Kidney epithelial cell (primary cell): Measurements from ENCODE around the gene CLDN16. TPM values are rescaled to one million over a fixed set of nuclear protein-coding genes. Genes with fewer than 3 reads are reported as not detected.

Source experiments
- DNase-seq: peaks from one replicate; pipeline ENCODE4 v3.0.0-alpha.2; 2010; ENCODE audit warnings: low read depth
- H3K27me3 ChIP-seq: 2 replicates; pipeline ENCODE4 v1.6.0; 2011; ENCODE audit warnings: low read length; ENCODE audit not compliant: control insufficient read depth, insufficient read depth
- H3K36me3 ChIP-seq: 2 replicates; pipeline ENCODE4 v1.5.1; 2011; ENCODE audit warnings: low read length; ENCODE audit not compliant: control insufficient read depth, insufficient read depth
- H3K4me3 ChIP-seq: 2 replicates; pipeline ENCODE4 v1.5.1; 2011; ENCODE audit warnings: low read depth, mild to moderate bottlenecking, control low read depth, low read length
- total RNA-seq: library from RNA; depleted of rRNA; stranded (reverse); fragments of >200 nt; gene quantifications from 2 replicates; pipeline ENCODE4 v1.2.3, GENCODE V29; 2015
- TF ChIP-seq, protein P1 (sequence below): IDR thresholded peaks from 2 replicates; pipeline ENCODE4 v1.5.1; 2011; ENCODE audit warnings: mild to moderate bottlenecking, moderate library complexity, low read length, control low read depth, inconsistent platforms; ENCODE audit not compliant: insufficient read depth, poor library complexity, severe bottlenecking

The CLDN16 gene
- total RNA-seq, 1 donor from 2014 or later: 10.9 TPM

DNA sequence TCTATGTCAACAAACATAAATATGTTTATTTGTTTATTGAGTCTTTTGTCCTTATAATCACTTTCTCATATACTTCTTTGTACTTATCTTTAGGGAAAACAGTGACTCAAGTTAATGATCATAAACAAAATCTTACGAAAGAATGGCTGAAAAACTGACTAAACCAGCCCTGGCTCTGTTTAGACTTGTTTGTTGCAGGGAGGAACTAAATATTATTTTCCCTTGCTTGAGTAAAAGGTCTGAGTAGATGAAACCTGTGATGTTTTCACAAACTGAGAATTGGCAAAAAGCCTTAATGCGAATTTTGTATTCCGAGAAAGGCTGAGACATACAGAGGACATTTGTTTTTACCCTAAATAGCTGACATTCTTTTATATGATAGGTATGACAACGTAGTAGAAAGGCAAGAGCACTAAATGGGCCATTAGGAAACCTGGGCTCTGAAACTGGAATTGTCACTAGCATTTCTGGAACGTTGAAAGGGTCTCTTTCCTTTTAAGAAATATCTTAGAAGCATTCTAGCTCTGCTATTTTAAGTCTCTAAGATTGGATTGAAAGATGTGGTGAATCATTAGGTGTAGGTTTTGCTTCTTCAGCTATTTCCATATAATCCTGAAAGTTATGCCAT, 18.2 kb upstream of the CLDN16 start:
- TF ChIP-seq, protein P1, sequence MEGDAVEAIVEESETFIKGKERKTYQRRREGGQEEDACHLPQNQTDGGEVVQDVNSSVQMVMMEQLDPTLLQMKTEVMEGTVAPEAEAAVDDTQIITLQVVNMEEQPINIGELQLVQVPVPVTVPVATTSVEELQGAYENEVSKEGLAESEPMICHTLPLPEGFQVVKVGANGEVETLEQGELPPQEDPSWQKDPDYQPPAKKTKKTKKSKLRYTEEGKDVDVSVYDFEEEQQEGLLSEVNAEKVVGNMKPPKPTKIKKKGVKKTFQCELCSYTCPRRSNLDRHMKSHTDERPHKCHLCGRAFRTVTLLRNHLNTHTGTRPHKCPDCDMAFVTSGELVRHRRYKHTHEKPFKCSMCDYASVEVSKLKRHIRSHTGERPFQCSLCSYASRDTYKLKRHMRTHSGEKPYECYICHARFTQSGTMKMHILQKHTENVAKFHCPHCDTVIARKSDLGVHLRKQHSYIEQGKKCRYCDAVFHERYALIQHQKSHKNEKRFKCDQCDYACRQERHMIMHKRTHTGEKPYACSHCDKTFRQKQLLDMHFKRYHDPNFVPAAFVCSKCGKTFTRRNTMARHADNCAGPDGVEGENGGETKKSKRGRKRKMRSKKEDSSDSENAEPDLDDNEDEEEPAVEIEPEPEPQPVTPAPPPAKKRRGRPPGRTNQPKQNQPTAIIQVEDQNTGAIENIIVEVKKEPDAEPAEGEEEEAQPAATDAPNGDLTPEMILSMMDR: no peak
- no peak for DNase-seq
- H3K27me3 ChIP-seq: no peaks in the 10 kb centered on the region
- no peak overlapping the region for H3K4me3 ChIP-seq
- no peaks in the 10 kb centered on the region for H3K36me3 ChIP-seq

GRCh38 chr3:190370369-190370768, 17.6 kb upstream of the CLDN16 start:
- H3K27me3 ChIP-seq: no peaks in the 10 kb centered on the region
- no peak overlapping the region for H3K4me3 ChIP-seq
- no peaks in the 10 kb centered on the region for H3K36me3 ChIP-seq
- DNase-seq: no peak
- TF ChIP-seq, protein P1: no peak

DNA sequence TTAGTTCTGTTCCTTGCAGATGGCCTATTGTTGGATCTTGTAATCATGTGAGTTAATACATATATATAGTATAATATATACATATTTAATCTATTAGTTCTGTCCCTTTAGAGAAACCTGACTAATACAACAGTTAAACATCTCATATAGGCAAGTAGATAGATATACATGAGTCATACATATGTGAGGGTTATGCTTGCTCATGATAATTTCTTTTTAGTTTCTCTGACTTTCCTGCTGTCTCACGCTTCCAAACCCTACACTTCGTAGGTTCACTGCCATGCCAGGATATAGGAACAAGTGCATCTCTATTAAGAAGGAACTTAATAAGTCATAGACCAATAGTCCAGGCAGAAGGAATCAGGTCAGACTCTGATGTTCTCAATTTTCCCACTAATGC, 16.8 kb upstream of the CLDN16 start:
- DNase-seq: no peak
- H3K27me3 ChIP-seq: no peaks in the 10 kb centered on the region
- TF ChIP-seq, protein P1: no peak
- no peaks in the 10 kb centered on the region for H3K36me3 ChIP-seq
- no peak overlapping the region for H3K4me3 ChIP-seq

GRCh38 chr3:190375246-190375645, 12.7 kb upstream of the CLDN16 start:
- no peaks in the 10 kb centered on the region for H3K36me3 ChIP-seq
- TF ChIP-seq, protein P1: no peak
- no peak overlapping the region for H3K4me3 ChIP-seq
- DNase-seq: peak; percentile 77
- H3K27me3 ChIP-seq: no peaks in the 10 kb centered on the region

DNA sequence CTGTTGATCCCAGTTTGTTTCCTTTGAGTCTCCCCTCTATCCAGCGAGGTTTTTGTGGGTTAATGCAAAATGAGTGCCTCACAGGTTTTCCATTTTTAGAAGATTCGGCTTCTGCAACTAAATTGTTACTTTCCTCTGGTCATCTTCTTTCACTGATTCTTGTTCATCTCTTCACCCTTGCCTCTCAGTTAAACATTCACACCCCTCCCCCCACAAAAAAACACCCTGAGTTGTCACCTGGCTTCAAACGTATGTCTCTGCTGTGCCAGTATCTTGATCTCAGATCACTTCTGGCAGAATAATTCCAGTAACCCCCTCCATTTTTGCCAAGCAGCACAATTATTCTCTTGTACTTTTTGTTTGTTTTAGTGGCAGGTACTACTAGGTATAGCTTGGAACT, 12.3 kb upstream of the CLDN16 start:
- DNase-seq: no peak
- Histone ChIP-seq H3K36me3 (no peaks in the 10 kb centered on the region), H3K27me3 (no peaks in the 10 kb centered on the region), H3K4me3 (no peak overlapping the region)
- TF ChIP-seq, protein P1: no peak
